Activated CD4-positive, alpha-beta T cell treated with anti-CD3 and anti-CD28 coated beads for 36 hours (primary cell): Measurements from ENCODE around the gene PCDHGA5. TPM values are rescaled to one million over a fixed set of nuclear protein-coding genes. Genes with fewer than 3 reads are reported as not detected.
A peak's percentile ranks its signal among the peaks of the same experiment; 100 is the strongest.
"Not testable (repeated sequence)": the region's sequence is repeated elsewhere in the genome, so short reads cannot be mapped to it uniquely, and the experiment has no call there.

Experiments
- ATAC-seq: fragments of 200-7000 bp; cut with Tn5 transposase; one replicate; pipeline ENCODE4 v1.10.0; 2021; ENCODE audit warnings: mild to moderate bottlenecking, moderate library complexity
- CTCF ChIA-PET: fragments of 350-600 bp; sonication (Branson Sonifier 250); formaldehyde crosslinking; loops from one replicate; lab custom pipeline; 2021; ENCODE audit warnings: antibody characterized with exemption; lab: Charles Lee
- POLR2A ChIA-PET: fragments of 350-600 bp; sonication (Branson Sonifier 250); formaldehyde crosslinking; loops from one replicate; lab custom pipeline; 2021; ENCODE audit warnings: antibody characterized with exemption, inconsistent platforms; lab: Charles Lee
- DNase-seq: peaks from one replicate; pipeline ENCODE4 v3.0.0-alpha.2; 2020
- H3K27ac Mint-ChIP-seq: one replicate; pipeline ENCODE4 v1.8.0; 2021; ENCODE audit warnings: mixed read lengths
- H3K27me3 Mint-ChIP-seq: one replicate; pipeline ENCODE4 v1.8.0; 2021; ENCODE audit warnings: mixed read lengths
- H3K36me3 Mint-ChIP-seq: one replicate; pipeline ENCODE4 v1.8.0; 2021; ENCODE audit warnings: low read depth, mixed read lengths
- H3K4me1 Mint-ChIP-seq: one replicate; pipeline ENCODE4 v1.8.0; 2021; ENCODE audit warnings: mixed read lengths
- H3K4me3 Mint-ChIP-seq: one replicate; pipeline ENCODE4 v1.8.0; 2021; ENCODE audit warnings: mild to moderate bottlenecking, moderate library complexity, mixed read lengths
- H3K9me3 Mint-ChIP-seq: one replicate; pipeline ENCODE4 v1.8.0; 2021; ENCODE audit warnings: low read depth, mixed read lengths
- intact Hi-C, 2 experiments: fragments of 100-400 bp; cut with DNase I in 1 of 2; cut with micrococcal nuclease in 1 of 2; formaldehyde crosslinking; loops; one replicate each; pipeline versions ENCODE4 v1.14.2 to v1.15.1; 2022 to 2024; cut with DNase I, micrococcal nuclease
- total RNA-seq, 2 experiments: library from RNA; stranded (reverse); gene quantifications; one replicate each; pipeline ENCODE4 v1.2.3, GENCODE V29; 2021

PCDHGA5 gene
- total RNA-seq, 2 experiments from 2014 or later = 0.07 to 0.09 TPM

GRCh38 chr5:141399555-141400258 is 35.7 kb downstream of the PCDHGA5 start:
- Mint-ChIP-seq H3K27ac (no peak overlapping the region), H3K9me3 (peaks cover 6% of the 10 kb centered on the region), H3K4me1 (no peaks in the 10 kb centered on the region), H3K36me3 (peaks cover 17% of the 10 kb centered on the region), H3K27me3 (peaks cover 56% of the 10 kb centered on the region), H3K4me3 (no peak overlapping the region)
- ChIA-PET POLR2A (no interaction called here), CTCF (interaction anchor here (0.7 to 2.3 kb wide), 6 partner anchors 9 to 158 kb away, joined by 3 to 8 read pairs (median 3); partner anchors contain the start of gene TAF7)
- DNase-seq (no peak), ATAC-seq (no peak)
- intact Hi-C loops = loop anchor here in 1 of 2 experiments (10.0 kb wide), 1 partner anchor 525 kb away; the partner anchor contains the start of gene PCDHA12

- CTCF ChIA-PET = interaction anchor here (0.6 to 1.5 kb wide), 12 partner anchors 10 to 956 kb away, joined by 3 to 15 read pairs (median 4); partner anchors contain the start of genes PCDHGA10, PCDHGA11 and PCDHGB7
- no peaks in the 10 kb centered on the region for H3K4me1 Mint-ChIP-seq
- intact Hi-C loops = loop anchor here in 1 of 2 experiments (10.0 kb wide), 1 partner anchor 528 kb away; the partner anchor contains the start of gene PCDHA12
- no peak within 1 kb of the TSS for H3K27ac Mint-ChIP-seq
- peaks cover 10% of the 10 kb centered on the region for H3K9me3 Mint-ChIP-seq
- peak; percentile 46 for DNase-seq
- peaks cover 11% of the 10 kb centered on the region for H3K36me3 Mint-ChIP-seq
- ATAC-seq = no peak
- H3K4me3 Mint-ChIP-seq = no peak within 1 kb of the TSS
- POLR2A ChIA-PET = no interaction called here
- H3K27me3 Mint-ChIP-seq = peaks cover 56% of the 10 kb centered on the region
Observed at GRCh38 chr5:141402553-141403243, 38.7 kb downstream of the PCDHGA5 start, which contains the start of gene PCDHGA9. TSS of gene PCDHGA9 (plus strand) at chr5:141402778. CDS start at chr5:141402953, 175 bp downstream.

- H3K27ac Mint-ChIP-seq = no peak overlapping the region
- no peak overlapping the region for H3K4me3 Mint-ChIP-seq
- intact Hi-C loops = loop anchor here in 1 of 2 experiments (10.0 kb wide), 1 partner anchor 529 kb away; the partner anchor contains the start of gene PCDHA12
- CTCF ChIA-PET = interaction anchor here (0.6 to 1.5 kb wide), 12 partner anchors 10 to 207 kb away, joined by 3 to 15 read pairs (median 4); partner anchors contain the start of genes PCDHGA10, PCDHGA11 and PCDHGB7
- H3K4me1 Mint-ChIP-seq = no peaks in the 10 kb centered on the region
- DNase-seq (no peak), ATAC-seq (no peak)
- H3K27me3 Mint-ChIP-seq = peaks cover 62% of the 10 kb centered on the region
- POLR2A ChIA-PET = no interaction called here
- peaks cover 13% of the 10 kb centered on the region for H3K36me3 Mint-ChIP-seq
- H3K9me3 Mint-ChIP-seq = peaks cover 12% of the 10 kb centered on the region
Observed at GRCh38 chr5:141403387-141403786, 39.4 kb downstream of the PCDHGA5 start.

DNA sequence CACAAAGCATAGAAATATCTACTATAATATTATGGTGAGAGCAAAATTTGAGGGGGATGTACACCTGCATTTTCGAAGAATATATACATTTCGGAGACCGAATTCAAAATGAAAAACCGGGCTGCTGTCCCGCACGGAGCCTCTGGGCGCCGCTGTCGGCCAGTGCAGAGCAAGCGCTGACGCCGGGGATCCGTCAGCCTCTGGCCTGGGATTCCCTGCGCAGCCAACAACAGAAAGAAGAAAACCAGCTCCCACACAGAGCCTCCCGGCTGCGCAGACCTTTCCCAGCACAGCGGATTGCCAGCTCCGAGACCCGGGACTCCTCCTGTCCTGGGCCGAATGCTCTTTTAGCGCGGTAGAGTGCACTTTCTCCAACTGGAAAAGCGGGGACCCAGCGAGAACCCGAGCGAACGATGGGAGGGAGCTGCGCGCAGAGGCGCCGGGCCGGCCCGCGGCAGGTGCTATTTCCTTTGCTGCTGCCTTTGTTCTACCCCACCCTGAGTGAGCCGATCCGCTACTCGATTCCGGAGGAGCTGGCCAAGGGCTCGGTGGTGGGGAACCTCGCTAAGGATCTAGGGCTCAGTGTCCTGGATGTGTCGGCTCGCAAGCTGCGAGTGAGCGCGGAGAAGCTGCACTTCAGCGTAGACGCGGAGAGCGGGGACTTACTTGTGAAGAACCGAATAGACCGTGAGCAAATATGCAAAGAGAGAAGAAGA is 44.0 kb downstream of the PCDHGA5 start, which contains the start of gene PCDHGB6:
Gene PCDHGB6, plus strand, starts transcription at position 232 of the 716 bp plus-strand sequence. Its CDS starts 182 bp downstream, at position 414.
- peak; percentile 74 for DNase-seq
- H3K27ac Mint-ChIP-seq, POLR2A ChIA-PET, H3K4me1 Mint-ChIP-seq: not testable (repeated sequence)
- Mint-ChIP-seq H3K36me3 (peaks cover 16% of the 10 kb centered on the region), H3K4me3 (peak within 1 kb of the TSS; percentile 48), H3K27me3 (peaks cover 60% of the 10 kb centered on the region), H3K9me3 (peaks cover 19% of the 10 kb centered on the region)
- CTCF ChIA-PET = interaction anchor here (1.0 to 3.9 kb wide), 17 partner anchors 9 to 226 kb away, joined by 3 to 23 read pairs (median 4); partner anchors contain the start of genes DIAPH1, PCDHGA1, PCDHGA11 and PCDHGA12
- intact Hi-C loops = loop anchor here (5.0 to 10.0 kb wide), 2 partner anchors 36 to 533 kb away; partner anchors contain the start of genes PCDHGA6 (in 2 of the 2), PCDHGB3 (in 2 of the 2) and PCDHA12 (in 1 of the 2)
- ATAC-seq = peak; percentile 80

GRCh38 chr5:141409598-141410306 is 45.8 kb downstream of the PCDHGA5 start:
- Mint-ChIP-seq H3K9me3 (peaks cover 19% of the 10 kb centered on the region), H3K27me3 (peaks cover 63% of the 10 kb centered on the region), H3K27ac (no peak overlapping the region), H3K4me3 (no peak overlapping the region), H3K36me3 (peaks cover 16% of the 10 kb centered on the region), H3K4me1 (peaks cover 8% of the 10 kb centered on the region)
- ChIA-PET POLR2A (no interaction called here), CTCF (interaction anchor here (0.7 kb wide), 1 partner anchor 71 kb away, joined by 3 read pairs; no protein-coding TSS in a partner anchor)
- DNase-seq (no peak), ATAC-seq (no peak)
- intact Hi-C loops = loop anchor here (5.0 to 10.0 kb wide), 2 partner anchors 37 to 535 kb away; partner anchors contain the start of genes PCDHGA6 (in 2 of the 2), PCDHGB3 (in 2 of the 2) and PCDHA12 (in 1 of the 2)

GRCh38 chr5:141411575-141411974 is 47.6 kb downstream of the PCDHGA5 start:
- Mint-ChIP-seq H3K9me3 (peaks cover 16% of the 10 kb centered on the region), H3K27ac (no peak overlapping the region), H3K4me1 (peaks cover 8% of the 10 kb centered on the region), H3K27me3 (peaks cover 62% of the 10 kb centered on the region), H3K4me3 (no peak overlapping the region), H3K36me3 (peaks cover 21% of the 10 kb centered on the region)
- no peak for DNase-seq
- intact Hi-C loops = no loop called here
- CTCF ChIA-PET = interaction anchor here (1.8 to 3.8 kb wide), 3 partner anchors 10 to 198 kb away, joined by 5 to 23 read pairs (median 19); partner anchors contain the start of genes PCDHB13 and PCDHGA11
- POLR2A ChIA-PET = no interaction called here
- no peak for ATAC-seq

GRCh38 chr5:141412854-141413539 is 49.0 kb downstream of the PCDHGA5 start, which contains the start of gene PCDHGA10:
TSS of gene PCDHGA10 (plus strand) at chr5:141412987. CDS start at chr5:141413176, 189 bp downstream.
- DNase-seq (peak; percentile 74), ATAC-seq (peak; percentile 76)
- ChIA-PET POLR2A (no interaction called here), CTCF (interaction anchor here (0.6 to 3.8 kb wide), 33 partner anchors 8 to 200 kb away, joined by 3 to 46 read pairs (median 6); partner anchors contain the start of genes PCDHB13, PCDHGA11, PCDHGA12 and PCDHGA3)
- Mint-ChIP-seq H3K36me3 (peaks cover 23% of the 10 kb centered on the region), H3K27me3 (peaks cover 63% of the 10 kb centered on the region), H3K4me1 (peaks cover 10% of the 10 kb centered on the region), H3K9me3 (peaks cover 15% of the 10 kb centered on the region), H3K27ac (no peak within 1 kb of the TSS), H3K4me3 (peak within 1 kb of the TSS; percentile 62)
- intact Hi-C loops = loop anchor here (1.0 to 2.0 kb wide), 5 partner anchors 99 to 152 kb away; no protein-coding TSS in a partner anchor

GRCh38 chr5:141413540-141414069 is 49.6 kb downstream of the PCDHGA5 start:
- Mint-ChIP-seq H3K4me3 (peak overlapping the region; percentile 62), H3K27me3 (peaks cover 65% of the 10 kb centered on the region), H3K4me1 (peaks cover 10% of the 10 kb centered on the region), H3K9me3 (peaks cover 19% of the 10 kb centered on the region), H3K27ac (no peak overlapping the region), H3K36me3 (peaks cover 28% of the 10 kb centered on the region)
- CTCF ChIA-PET = interaction anchor here (0.7 to 3.8 kb wide), 31 partner anchors 8 to 200 kb away, joined by 3 to 46 read pairs (median 6); partner anchors contain the start of genes PCDHB13, PCDHGA11, PCDHGA12 and PCDHGA3
- intact Hi-C loops = loop anchor here (1.0 to 2.0 kb wide), 5 partner anchors 99 to 151 kb away; no protein-coding TSS in a partner anchor
- no peak for DNase-seq
- POLR2A ChIA-PET = no interaction called here
- ATAC-seq = no peak
